Measurements from ENCODE around the gene SLC2A9. TPM values are rescaled to one million over a fixed set of nuclear protein-coding genes. Genes with fewer than 3 reads are reported as not detected.

Gene SLC2A9
- total RNA-seq, 4 donors from 2014 or later, result 0.19 to 0.89 (median 0.62) TPM

DNA sequence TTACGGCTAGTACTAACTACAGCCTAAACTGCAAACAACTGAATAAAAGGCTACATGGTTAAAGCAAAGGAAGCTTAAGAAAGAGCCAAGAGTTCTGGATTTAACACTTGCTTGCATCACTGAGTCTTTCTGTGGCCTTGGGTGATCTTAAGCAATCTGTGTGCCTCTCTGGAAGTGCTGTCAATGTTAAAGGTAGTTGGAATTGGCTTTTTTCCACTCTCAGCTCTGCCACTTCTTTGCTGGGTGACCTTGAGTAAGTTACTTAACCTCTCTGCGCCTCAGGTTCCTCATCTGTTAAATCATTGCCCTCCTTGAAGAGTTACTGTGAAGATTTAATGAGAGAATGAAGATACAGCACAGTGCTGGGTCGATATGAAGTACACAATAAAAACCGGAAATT is 15.7 kb downstream of the SLC2A9 start:
- Histone ChIP-seq H3K27ac (peak overlapping the region; percentile 33 to 65 (median 64)), H3K4me1 (peaks cover 29 to 31% of the 10 kb centered on the region in 2 donors)

DNA sequence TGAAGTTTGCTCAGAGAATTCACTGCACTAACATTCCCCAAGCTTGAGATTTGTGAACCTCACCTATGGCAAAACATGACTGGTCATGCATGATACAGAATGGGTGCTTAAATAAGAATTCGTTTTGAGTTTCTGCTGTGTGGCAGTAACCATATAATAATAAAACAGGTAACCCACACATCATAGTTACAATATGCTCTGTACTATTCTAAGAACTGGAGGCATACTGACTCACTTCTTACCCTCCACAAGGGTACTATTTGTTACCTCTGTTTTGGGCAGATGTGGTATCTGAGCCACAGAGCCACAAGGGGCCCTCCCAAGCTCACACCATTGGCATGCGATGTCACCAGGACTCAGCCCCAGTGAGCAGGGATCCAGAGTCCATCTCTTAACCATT is 17.6 kb downstream of the SLC2A9 start:
- intact Hi-C loops (cut with DNase I; ENCODE audit: low total_unique reads) (no loop called here), in situ Hi-C loops (cut with MboI; ENCODE audit: low sequenced_read_pairs in 4 of 4) (loop anchor here in 1 of 4 donors (25.0 kb wide), 1 partner anchor 409 kb away; no protein-coding TSS in a partner anchor)
- no peaks in the 10 kb centered on the region for H3K9me3 ChIP-seq
- H3K4me3 ChIP-seq, result no peak overlapping the region
- ATAC-seq (no peak), DNase-seq (no peak)
- TF ChIP-seq, protein P1, sequence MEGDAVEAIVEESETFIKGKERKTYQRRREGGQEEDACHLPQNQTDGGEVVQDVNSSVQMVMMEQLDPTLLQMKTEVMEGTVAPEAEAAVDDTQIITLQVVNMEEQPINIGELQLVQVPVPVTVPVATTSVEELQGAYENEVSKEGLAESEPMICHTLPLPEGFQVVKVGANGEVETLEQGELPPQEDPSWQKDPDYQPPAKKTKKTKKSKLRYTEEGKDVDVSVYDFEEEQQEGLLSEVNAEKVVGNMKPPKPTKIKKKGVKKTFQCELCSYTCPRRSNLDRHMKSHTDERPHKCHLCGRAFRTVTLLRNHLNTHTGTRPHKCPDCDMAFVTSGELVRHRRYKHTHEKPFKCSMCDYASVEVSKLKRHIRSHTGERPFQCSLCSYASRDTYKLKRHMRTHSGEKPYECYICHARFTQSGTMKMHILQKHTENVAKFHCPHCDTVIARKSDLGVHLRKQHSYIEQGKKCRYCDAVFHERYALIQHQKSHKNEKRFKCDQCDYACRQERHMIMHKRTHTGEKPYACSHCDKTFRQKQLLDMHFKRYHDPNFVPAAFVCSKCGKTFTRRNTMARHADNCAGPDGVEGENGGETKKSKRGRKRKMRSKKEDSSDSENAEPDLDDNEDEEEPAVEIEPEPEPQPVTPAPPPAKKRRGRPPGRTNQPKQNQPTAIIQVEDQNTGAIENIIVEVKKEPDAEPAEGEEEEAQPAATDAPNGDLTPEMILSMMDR (IDR thresholded peaks at IDR 0.05 in 4 of 5, conservative IDR thresholded peaks at IDR 0.05 in 1 of 5), result no peak
- TF ChIP-seq POLR2A (IDR thresholded peaks at IDR 0.05), result no peak
- H3K4me1 ChIP-seq, result peaks cover 29 to 30% of the 10 kb centered on the region in 2 donors
- no peaks in the 10 kb centered on the region for H3K27me3 ChIP-seq
- no peak overlapping the region for H3K27ac ChIP-seq
- no peaks in the 10 kb centered on the region for H3K36me3 ChIP-seq

More for the DNA sequence above, 15.7 kb downstream of the SLC2A9 start:
- TF ChIP-seq, protein P1 (IDR thresholded peaks at IDR 0.05 in 4 of 5, conservative IDR thresholded peaks at IDR 0.05 in 1 of 5), result no peak
- no peak for ATAC-seq
- intact Hi-C loops (cut with DNase I; ENCODE audit: low total_unique reads) (no loop called here), in situ Hi-C loops (cut with MboI; ENCODE audit: low sequenced_read_pairs in 4 of 4) (loop anchor here in 1 of 4 donors (25.0 kb wide), 1 partner anchor 407 kb away; no protein-coding TSS in a partner anchor)
- Histone ChIP-seq H3K27me3 (no peaks in the 10 kb centered on the region), H3K36me3 (no peaks in the 10 kb centered on the region), H3K9me3 (no peaks in the 10 kb centered on the region), H3K4me3 (no peak overlapping the region)
- DNase-seq, result no peak

DNA sequence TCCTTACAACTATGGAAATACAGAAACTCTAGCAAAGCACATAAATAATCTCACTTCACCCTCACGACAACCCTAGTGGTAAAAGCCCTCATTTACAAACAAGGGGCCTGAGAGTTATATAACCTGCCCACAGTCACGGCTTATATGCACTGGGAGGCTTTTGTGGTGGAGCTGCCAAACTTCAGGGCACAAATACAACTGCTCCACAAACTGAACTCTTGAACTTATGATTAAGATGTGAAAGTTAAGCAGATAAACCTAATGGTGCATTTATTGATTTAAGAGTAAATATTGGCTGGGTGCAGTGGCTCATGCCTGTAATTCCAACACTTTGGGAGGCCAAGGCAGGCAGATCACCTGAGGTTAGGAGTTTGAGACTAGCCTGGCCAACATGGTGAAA is 19.0 kb downstream of the SLC2A9 start:
- no peak for ATAC-seq
- H3K27ac ChIP-seq, result no peak overlapping the region
- H3K9me3 ChIP-seq, result no peaks in the 10 kb centered on the region
- H3K4me1 ChIP-seq, result peaks cover 15 to 16% of the 10 kb centered on the region in 2 donors
- intact Hi-C loops (cut with DNase I; ENCODE audit: low total_unique reads) (no loop called here), in situ Hi-C loops (cut with MboI; ENCODE audit: low sequenced_read_pairs in 4 of 4) (loop anchor here in 1 of 4 donors (25.0 kb wide), 1 partner anchor 410 kb away; no protein-coding TSS in a partner anchor)
- no peaks in the 10 kb centered on the region for H3K36me3 ChIP-seq
- TF ChIP-seq, protein P1 (IDR thresholded peaks at IDR 0.05 in 4 of 5, conservative IDR thresholded peaks at IDR 0.05 in 1 of 5), result no peak
- no peak for TF ChIP-seq POLR2A (IDR thresholded peaks at IDR 0.05)
- H3K4me3 ChIP-seq, result no peak overlapping the region
- no peak for DNase-seq
- H3K27me3 ChIP-seq, result no peaks in the 10 kb centered on the region

DNA sequence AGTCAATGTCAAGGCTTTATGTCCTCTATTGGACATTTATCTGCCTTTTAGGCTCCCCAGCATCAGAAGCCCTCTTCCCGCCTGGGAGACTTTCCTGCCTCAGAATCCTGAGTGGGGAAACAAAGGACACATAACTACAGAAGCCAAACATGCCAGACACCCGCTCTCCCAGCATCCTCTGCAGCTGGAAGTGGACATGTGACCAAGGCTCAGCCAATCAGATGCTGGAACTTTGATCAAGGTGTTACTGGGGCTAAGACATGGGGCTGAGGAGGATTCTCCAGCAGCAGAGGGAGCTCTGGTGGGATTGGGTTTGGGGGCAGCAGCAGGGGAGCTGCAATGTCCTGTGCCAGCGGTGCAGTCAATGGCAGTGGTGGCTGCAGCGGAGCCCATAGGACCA is 19.5 kb downstream of the SLC2A9 start:
- no peak overlapping the region for H3K4me3 ChIP-seq
- no peaks in the 10 kb centered on the region for H3K9me3 ChIP-seq
- ATAC-seq (no peak), DNase-seq (no peak)
- intact Hi-C loops (cut with DNase I; ENCODE audit: low total_unique reads) (no loop called here), in situ Hi-C loops (cut with MboI; ENCODE audit: low sequenced_read_pairs in 4 of 4) (loop anchor here in 1 of 4 donors (25.0 kb wide), 1 partner anchor 411 kb away; no protein-coding TSS in a partner anchor)
- TF ChIP-seq POLR2A (IDR thresholded peaks at IDR 0.05), result no peak
- TF ChIP-seq, protein P1 (IDR thresholded peaks at IDR 0.05 in 4 of 5, conservative IDR thresholded peaks at IDR 0.05 in 1 of 5), result no peak
- no peaks in the 10 kb centered on the region for H3K27me3 ChIP-seq
- H3K27ac ChIP-seq, result no peak overlapping the region
- H3K4me1 ChIP-seq, result peaks cover 10 to 11% of the 10 kb centered on the region in 2 donors
- H3K36me3 ChIP-seq, result no peaks in the 10 kb centered on the region

All from gastrocnemius medialis (tissue), 4 donors.